Measurements from ENCODE around the gene DISC1. TPM values are rescaled to one million over a fixed set of nuclear protein-coding genes. Genes with fewer than 3 reads are reported as not detected.

The DISC1 gene
- total and polyA plus RNA-seq, 2 of the 13 experiments (the other 11 are each of a cell fraction or from before 2014, with no cell fraction given) = 4.2 to 4.6 TPM

GRCh38 chr1:231841616-231842344, 215.2 kb downstream of the DISC1 start (continued):
- TF ChIP-seq ZNF142 (CRISPR knock-in tag; IDR thresholded peaks at IDR 0.05) (no peak), ZGPAT (CRISPR knock-in tag; IDR thresholded peaks at IDR 0.05) (peak; percentile 57; the same call in 1 of the 2 replicates), ZNF331 (CRISPR knock-in tag; IDR thresholded peaks at IDR 0.05) (0 out of 2 replicates have a peak, but pooled peaks have one; percentile 36), THRA (CRISPR knock-in tag; IDR thresholded peaks at IDR 0.05; ENCODE audit: borderline replicate concordance) (0 out of 2 replicates have a peak, but pooled peaks have one; percentile 12), ZBTB40 (IDR thresholded peaks at IDR 0.05) (no peak), ZBTB40 (CRISPR knock-in tag; IDR thresholded peaks at IDR 0.05) (no peak), ZNF251 (CRISPR knock-in tag; IDR thresholded peaks at IDR 0.05) (no peak), MEF2D (CRISPR knock-in tag; IDR thresholded peaks at IDR 0.05) (no peak), ZNF12 (CRISPR knock-in tag; IDR thresholded peaks at IDR 0.05) (0 out of 2 replicates have a peak, but pooled peaks have one; percentile 17), PLRG1 (conservative IDR thresholded peaks at IDR 0.05) (no peak), ZNF224 (CRISPR knock-in tag; IDR thresholded peaks at IDR 0.05) (no peak)
